HG02763 (cell line): Measurements from ENCODE around the gene AK9.

Experiments used
- ATAC-seq: cut with Tn5 transposase; IDR thresholded peaks from one replicate; pipeline ENCODE4 v1.9.1; 2021; ENCODE audit warnings: mild to moderate bottlenecking, moderate library complexity; ENCODE audit not compliant: unreplicated experiment

Gene AK9

DNA sequence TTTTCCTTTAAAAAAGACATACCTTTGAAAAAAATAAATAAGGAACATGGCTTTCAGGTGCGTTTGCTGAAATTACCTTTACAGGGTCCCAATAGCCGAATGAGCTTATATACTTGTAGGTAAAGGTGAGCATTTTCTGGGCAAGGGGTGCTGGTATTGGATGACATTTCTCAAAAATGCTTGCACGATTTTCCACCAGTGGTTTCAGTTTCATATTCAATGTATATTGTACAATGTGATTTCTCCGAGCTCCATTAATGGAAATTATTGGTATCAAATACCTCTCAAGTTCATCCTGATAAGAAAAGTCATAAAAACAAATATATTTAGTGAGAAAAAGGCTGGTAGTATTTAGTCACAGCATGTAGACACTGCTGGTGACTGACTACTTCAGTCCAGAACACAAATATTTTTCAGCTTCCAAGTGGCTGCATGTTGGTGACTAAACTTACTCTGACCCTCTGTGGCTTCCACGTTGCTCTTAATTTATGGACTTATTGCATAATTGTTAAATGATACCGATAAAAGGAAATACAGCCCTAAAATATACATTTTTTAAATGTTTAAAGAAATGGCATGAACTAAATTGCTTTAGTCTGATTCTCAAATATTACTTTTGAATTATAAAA lies 175.1 kb downstream of the AK9 start:
- no peak for ATAC-seq

DNA sequence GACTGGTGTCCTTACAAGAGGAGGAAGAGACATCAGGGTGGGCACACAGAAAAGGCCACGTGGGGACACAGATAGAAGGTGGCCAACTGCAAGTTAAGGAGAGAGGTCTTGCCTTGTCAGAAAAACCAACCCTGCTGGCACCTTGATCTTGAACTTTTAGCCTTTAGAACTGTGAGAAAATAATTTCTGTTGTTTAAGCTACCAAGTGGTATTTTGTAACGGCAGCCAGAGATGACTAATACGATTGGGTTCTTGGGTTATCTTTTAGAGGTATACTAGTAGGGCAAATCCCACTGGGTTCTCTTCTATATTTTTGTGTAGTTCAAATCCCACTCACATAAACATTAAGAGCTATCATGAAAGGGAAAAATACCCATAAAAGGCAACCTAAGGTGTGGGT lies 176.1 kb downstream of the AK9 start:
- no peak for ATAC-seq

DNA sequence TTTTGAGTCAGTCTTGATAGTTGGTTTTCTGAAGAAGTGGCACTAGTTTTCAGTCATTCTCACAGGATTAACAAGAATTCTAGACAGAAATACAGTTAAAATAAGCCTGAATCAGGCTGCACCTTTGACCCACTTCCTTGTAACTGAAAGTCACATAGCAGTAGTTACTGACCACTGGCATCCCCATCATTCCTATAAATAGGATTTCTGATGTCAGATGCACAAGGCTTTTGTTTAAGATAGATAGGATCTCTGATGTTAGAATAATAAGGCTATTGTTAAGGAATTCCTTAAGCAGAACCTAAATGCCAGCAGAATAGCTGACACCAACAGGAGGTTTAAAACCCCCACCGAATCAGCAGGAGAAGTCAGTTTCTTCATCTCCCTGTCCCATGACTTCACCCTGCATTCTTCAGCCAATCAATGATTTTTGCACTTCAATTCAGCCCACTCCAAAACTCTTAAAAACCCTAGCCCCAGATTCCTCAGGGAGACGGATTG lies 177.4 kb downstream of the AK9 start:
- ATAC-seq, result no peak

DNA sequence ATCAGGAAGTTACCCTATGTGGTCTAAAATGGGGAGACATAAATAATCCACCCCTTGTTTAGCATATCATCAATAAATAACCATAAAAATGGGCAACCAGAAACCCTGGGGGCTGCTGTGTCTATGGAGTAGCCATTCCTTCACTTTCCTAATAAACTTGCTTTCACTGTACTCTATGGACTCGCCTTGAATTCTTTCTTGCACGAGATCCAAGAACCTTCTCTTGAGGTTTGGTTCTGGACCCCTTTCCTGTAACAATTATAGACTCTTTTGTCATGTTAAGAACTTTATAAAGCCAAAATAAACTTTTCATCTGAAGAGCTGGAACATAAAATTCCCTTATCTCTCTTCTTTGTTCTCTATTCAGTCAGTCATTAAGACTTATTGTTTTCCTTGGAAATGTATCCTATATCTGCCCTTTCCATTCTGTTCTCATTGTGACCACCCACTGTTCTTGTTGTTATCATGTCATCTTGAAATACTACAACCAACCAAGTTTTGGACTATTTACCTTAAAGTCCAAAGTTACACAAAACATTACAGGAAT lies 178.7 kb downstream of the AK9 start:
- no peak for ATAC-seq

DNA sequence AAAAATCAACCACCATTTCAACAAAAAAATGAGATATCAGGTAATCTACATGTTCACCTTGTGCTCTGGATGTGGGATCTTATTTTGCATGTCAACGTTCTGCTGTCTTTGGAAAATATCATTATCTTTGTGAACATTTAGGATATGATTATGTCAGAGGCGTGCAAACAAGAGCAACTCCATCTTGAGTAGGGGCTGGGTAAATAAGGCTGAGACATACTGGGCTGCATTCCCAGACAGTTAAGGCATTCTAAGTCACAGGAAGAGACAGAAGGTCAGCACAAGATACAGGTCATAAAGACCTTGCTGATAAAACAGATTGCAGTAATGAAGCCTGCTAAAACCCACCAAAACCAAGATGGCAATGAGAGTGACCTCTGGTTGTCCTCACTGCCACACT lies 179.2 kb downstream of the AK9 start:
- no peak for ATAC-seq

DNA sequence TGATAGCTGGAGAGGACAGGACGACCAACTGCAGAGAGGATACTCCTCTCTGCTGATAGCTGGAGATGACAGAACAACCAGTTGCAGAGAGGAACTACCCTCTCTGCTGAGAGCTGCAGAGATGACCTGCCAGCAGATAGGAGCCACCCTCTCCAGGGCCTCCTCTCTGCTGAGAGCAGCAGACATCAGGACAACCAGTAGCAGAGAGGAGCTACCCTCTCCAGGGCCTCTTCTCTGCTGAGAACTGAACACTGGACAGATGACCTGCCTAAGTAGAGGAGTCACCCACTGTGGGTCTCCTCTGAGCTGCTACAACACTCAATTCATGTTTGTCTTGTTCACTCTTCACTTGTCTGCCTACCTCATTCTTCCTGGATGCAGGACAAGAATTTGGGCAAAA lies 180.6 kb downstream of the AK9 start:
- no peak for ATAC-seq

DNA sequence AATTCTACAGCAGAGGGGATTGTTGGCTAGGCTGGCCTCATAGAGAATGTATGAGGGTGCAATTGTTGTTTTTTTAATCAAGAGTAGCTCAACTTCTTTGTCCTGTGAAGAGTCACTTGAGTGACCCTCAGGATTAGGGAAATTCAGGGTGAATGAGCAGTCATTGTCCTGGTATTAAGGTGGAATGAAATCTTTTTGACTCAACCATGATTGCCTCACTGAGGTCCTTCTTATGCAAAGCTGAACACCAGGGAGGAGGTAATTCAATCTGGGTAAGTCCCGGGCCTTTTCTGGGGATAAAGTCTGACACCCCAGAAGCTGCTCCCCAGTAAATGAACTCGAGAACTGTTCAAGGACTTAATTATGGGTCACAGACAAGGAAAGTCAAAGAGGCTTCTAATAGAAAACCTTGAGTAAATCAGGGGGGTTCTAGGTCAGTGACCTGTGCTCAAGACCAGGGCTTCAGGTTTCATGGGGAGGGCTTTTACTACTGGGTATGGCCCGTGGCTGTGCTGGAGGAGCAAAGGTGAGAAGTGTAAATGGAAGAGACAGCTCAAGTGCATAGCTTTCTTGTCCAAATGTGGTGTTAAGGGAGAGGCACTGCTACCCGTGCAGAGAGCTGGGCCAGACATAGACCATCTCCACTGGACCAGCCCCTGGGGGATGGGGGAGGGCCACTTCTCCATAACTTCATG lies 182.7 kb downstream of the AK9 start:
- ATAC-seq, result no peak

DNA sequence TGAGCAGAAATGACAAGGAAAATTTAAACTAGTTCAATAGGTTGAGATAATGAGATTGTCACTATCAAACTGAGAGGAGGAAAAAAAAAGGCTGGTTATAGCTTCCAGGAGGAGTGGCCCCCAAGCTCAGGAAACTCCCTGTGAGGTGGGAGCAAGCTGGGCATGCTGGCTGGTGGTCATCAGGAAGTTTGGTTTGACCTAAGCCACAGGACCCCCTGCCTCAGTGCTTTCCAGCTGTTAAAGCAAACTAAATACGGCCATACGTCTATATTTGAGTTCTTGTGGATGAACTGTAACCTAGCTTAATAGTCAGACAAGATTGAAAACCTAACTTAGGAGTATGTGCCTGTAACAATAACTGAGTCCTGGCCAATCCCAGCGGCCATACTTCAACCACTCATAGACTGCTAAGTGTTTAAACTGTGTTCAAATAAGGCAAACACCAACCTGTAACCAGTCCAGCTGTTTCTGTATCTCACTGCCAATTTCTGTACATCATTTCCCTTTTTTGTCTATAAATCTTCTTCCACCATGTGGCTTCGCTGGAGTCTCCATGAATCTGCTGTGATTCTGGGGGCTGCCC lies 183.4 kb downstream of the AK9 start:
- ATAC-seq, result no peak

DNA sequence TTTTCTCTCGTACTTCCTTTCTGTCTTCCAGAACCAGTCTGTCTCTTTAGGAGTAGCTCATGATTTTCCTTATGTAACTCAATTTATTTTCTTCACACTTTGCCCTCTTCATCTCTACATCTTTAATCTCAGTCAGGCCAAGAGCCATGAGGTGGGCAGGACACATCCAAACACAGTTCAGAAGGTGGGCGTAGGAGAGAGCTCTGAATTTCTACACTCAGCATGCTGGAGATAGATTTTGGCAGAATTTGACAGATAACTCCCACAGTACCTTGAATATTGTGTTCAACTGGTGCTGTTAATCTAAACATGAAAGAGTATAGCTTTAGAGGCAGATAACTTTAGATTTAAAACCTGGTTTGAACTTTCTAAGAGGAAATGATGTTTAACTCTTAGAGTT lies 184.2 kb downstream of the AK9 start:
- no peak for ATAC-seq

DNA sequence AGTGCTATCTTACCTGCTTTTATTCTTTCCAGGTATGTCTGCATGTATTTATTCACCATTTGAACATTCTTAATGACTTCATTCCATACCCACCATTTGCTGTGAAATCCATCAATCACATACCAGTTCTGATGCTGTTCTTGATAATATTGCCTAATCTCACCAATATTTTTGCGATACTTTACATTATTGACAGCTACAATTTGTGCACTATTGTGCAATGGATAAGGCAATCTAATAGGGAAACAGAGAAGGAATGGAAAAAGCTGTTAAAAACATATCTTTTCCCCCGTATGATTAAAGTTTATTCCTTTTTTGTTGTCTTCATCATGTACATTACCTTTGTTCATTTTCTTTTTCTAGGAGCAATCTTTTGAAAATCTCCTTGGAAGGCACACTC lies 184.7 kb downstream of the AK9 start:
- ATAC-seq, result no peak

DNA sequence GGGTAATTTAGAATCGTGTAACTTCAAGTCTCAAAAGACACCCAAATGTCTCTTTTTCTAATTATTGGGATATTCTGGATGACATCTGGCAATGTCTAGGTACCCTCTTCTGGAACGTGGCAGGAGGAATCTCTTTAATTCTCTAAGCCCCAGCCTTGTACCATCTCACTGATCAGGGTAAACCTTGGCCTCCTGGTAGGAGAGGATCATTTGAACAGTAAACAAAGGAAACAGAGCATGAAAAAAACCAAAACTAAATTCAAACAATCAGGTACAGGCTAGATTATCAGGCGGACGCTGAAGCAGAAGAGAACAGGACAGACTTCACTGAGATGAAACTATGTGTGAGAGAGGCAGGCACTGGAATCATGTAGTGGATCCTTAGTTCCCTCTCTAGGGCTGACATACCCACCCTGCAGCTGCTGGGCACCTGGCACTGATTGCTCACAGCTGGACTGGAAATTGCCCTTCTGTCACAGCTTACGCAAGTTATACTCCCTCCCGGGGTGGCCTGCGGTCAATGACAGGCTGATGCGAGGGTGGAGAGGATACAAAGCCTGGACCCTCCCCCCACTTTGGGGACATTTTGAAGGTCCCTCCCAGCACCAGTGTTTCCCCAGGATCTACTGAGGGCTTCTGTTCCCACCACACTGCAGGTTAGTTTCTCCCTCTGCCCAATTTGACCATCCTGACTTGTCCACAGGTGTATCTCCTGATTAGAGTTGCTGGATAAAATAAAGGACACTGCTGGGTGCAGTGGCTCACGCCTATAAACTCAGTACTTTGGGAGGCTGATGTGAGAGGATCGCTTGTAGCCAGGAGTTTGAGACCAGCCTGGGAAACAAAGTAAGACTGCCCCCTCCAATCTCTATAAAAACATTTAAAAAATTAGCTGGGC lies 187.4 kb downstream of the AK9 start:
- no peak for ATAC-seq

DNA sequence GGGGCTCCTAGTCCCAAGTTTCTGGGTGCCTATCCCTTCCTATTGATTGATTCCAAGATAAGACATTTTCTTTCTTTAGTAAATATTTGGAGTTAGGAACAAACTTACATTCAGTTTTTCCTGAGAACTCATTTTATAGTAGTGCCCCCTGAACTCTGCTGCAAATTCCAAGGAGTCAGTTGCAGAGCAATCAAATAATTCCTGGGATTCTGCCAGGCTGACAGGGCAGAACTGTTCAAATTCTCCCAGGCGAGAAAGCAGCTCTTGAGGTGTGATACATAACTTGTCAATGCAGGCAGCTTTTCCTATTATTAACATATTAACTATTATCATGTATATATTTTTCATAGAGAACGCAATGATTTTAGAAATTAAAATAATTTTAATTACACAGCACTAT lies 192.1 kb downstream of the AK9 start:
- no peak for ATAC-seq

DNA sequence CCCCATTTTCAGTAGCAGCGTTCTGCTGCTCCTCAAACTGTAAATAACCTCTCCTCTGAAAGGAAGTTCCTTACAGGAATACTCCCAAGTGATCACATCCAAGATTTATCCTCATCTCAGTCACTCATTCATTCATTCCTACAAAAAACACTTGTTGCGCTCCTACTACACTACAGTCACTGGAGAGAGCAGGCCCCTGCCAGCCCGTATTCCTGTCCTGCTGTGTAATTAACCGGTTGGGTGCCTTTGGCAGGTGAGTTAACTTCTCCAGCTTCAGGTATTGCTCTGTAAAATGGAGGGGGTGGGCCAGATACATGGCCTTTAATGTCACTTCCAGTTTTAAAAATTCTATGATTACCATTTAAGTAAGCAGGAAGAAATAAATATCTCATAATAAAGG lies 192.9 kb downstream of the AK9 start:
- ATAC-seq, result no peak

DNA sequence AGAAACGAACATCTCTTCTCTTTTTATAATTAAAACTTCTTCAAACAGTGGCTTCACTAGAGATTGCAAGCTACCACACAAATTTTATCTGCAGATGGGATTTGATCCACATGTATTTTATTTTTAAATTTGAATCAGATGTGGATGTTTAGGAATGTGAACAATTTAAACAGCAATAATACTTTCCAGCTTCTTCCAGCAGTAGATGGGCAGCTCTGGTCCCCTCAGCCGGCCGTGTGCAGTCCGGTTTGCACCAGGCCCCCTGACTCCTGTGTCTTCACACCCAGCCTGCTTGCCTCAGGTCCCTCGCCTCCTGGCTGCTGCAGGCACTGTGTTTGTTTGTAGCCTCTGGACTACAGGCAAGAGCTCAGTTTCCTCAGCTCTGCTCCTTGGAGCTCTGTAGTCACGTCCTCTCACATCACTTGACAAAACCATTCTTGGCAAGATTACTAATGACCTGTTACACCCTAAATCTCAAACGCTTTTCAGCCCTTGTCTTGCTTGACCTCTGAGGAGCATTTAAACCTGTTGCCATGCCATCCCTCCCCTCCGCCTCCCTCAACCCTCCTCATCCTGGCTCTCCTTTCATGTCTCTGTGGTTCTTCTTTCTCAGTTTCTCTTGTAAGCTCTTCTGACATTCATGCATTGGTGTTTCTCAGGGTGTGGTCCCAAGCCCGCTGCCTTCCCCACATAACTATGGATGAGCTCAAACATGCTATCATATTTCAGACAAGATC lies 194.8 kb downstream of the AK9 start:
- no peak for ATAC-seq

DNA sequence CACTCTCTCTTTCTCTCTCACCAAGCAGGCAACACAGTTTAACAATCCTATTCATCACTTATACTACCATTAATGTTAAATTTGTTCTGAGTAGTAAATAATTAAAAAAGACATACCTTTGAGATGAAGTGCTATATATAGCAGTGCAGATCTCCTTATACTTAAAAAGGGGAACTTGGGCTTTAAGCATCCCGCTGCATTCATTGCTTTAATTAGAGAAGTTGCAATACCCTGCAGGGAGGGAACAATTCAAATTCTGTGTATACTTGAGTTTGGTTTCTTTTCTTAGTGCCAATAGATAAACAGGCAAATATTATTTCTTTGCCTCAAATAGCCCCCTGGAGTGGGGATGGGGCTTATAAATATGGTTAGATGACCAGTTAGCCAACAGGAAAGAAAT lies 197.1 kb downstream of the AK9 start:
- no peak for ATAC-seq

DNA sequence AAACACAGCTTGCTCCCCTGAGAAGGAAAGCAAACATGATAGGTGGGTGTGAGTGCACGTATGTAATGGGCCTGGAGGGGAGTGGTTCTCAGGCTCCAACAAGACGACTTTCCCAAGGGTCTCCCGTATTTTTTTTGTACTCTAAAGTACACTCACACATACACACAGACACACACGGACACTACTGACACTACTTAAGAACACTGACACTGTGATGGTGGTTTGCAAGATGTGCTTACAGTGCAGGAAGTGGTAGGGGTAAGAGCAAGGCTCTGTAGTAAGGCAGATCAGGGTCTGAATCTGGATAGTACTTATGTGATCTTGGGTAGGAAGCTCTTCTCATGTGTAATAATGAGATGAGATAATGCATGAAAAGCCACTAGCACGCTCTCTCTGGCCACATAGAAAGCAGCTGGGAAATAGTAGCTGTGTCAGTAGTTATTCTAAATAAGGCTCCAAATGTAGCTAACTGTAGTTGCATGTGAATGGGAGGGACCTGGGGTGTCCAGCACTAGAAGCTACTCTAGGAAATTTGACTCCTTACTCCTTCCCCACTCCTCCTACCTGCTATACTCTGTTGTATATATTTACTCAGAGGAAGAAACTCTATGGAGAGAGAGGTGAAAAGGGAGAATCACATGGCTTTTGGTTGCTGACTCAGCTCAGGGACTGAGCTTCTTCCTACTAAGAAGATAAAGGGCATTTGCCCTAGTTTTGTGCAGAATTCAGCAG lies 199.6 kb downstream of the AK9 start:
- ATAC-seq, result no peak

DNA sequence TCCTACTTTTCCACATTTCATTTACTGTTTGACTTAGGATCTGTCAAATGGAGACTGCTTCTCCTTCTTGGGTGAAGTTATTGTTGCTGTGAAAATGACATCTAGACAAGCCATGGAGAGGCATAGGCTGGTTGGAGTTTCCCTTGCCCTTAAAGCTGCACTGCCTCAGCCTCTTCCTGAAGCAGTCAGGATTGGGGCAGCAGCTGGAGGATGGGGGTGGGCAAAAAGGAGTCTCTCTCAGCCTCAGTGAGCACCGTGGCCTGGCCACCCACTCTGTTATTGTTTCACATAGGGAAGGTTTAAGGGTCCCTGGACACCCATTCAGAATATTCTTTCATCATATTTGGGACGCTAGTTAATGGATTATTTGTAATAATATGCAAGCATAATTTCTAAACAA lies 200.3 kb downstream of the AK9 start:
- ATAC-seq, result no peak

DNA sequence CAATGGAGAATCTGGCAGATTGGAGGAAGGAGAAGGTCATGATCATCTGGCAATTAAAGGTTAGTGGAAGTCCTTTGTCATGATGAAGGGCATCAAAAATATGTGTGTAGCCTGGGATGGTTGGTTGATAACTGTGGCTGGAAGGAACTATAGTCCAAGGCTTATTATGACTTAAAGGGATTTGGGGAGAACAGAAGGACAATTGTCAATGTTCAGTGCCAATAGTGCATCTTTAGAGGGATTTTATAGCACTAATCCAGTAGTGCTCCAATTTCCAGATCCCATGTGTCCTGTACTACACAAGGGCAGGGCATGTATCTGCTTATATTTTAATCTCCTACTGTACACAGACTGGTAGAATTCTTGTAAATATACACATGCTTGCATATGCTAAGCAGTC lies 203.0 kb downstream of the AK9 start:
- no peak for ATAC-seq

DNA sequence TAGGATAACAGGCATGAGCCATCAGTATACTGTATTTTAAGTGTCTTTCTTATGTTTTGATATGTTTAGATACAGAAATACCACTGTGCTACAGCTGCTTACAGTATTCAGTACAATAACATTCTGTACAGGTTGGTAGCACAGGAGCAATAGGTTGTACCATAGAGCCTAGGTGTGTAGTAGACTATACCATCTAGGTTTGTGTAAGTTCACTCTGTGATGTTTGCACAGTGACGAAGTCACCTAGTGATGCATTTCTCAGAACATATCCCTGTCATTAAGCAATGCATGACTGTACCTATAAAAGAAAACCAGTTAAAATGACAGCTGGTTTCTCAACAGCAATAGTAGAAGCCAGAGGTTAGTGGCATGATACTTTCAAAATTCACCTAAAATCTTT lies 204.9 kb downstream of the AK9 start:
- no peak for ATAC-seq
